GM19238 (cell line): ENCODE data around the gene KIAA1217.

Source experiments
- DNase-seq: peaks from one replicate; pipeline ENCODE4 v3.0.0; 2011; ENCODE audit warnings: low spot score; ENCODE audit not compliant: insufficient read length

KIAA1217 gene

GRCh38 chr10:24396396-24396795 is 187.5 kb downstream of the KIAA1217 start:
- DNase-seq: no peak

GRCh38 chr10:24397662-24398061 is 188.7 kb downstream of the KIAA1217 start:
- DNase-seq: no peak

GRCh38 chr10:24404567-24404966 is 195.6 kb downstream of the KIAA1217 start:
- DNase-seq: no peak

DNA sequence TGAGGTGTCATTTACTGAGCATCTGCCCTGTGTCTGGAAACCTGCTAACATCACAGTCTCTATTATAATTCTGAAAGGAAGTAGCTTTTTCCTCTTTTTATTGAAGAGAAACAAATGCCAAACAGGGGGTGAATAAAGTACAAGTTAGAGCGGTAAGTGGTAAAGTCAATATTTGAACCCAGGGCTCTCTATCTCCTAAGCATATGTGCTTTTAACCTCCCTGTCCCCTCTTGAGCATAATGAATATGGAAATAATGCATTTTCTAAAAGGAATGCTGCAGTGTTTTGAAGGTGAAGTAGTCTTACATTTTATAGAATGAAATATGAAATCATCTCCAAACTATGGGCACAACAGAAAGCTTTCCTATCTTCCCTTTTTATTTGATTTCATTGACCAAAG is 196.7 kb downstream of the KIAA1217 start:
- DNase-seq: no peak

- no peak for DNase-seq
Observed at GRCh38 chr10:24406809-24407483, 198.0 kb downstream of the KIAA1217 start.

GRCh38 chr10:24407928-24408327 is 199.0 kb downstream of the KIAA1217 start:
- DNase-seq: no peak

GRCh38 chr10:24408365-24408764 is 199.4 kb downstream of the KIAA1217 start:
- DNase-seq: no peak

DNA sequence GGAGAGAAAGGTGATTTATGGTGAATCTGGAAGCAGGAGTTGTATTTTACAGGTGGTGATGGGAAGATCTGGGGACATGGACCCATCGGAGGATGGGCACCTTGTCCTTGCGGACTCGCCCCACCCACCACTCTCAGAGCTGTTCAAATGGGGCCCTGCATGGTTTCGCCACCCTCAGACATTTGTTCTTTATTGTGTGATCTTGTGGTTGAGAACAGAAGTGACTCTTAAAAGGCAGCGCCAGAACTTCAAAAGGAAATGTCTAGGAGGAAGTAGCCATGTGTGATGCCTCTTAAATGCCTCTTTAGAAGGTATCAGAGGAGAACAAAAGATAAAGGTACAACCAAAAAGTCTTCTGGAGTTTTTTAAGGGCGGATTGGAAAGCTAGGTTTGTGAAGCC is 205.7 kb downstream of the KIAA1217 start:
- DNase-seq: no peak

- DNase-seq: no peak
Observed at GRCh38 chr10:24415455-24416125, 206.7 kb downstream of the KIAA1217 start.

- no peak for DNase-seq
Observed at GRCh38 chr10:24416248-24416647, 207.3 kb downstream of the KIAA1217 start.

DNA sequence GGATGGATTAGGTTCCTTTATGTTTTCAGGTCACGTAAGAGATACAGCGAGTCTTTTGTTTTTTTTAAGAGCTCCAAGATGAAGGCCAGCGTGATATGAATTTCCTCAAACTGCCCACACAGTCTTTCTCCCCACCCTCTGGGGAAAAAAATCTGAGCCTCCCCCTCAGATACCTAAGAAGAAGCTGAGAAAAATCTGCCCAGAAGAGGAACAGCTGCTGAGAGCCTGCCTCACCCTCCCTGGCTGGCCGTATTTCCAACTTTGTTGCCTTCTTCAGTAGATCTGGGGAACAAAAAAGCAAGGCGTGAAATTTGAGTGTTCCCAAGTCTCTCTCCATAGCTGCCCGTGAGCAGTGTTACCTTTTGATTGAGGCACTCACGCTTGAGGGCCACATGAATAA is 208.1 kb downstream of the KIAA1217 start:
- no peak for DNase-seq

DNA sequence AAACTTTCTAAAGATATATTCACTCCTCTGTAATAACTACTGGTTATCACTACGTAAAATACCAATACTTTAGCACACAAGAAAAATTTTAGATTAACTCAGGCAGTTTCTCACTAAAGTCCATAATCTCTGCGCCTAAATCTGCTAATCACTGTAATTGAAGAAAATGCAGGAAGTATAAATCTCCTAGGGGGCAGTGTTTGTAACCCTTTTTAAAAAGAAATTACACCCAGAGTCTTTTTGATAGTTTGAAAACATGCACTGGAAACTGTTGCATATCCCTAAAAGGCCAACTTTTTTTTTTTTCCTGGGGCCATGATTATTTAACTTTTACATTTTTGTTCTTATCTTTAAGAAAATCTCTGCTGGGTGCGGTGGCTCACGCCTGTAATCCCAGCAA is 209.6 kb downstream of the KIAA1217 start:
- DNase-seq: no peak

GRCh38 chr10:24419066-24419465 is 210.1 kb downstream of the KIAA1217 start:
- DNase-seq: no peak

GRCh38 chr10:24425151-24425550 is 216.2 kb downstream of the KIAA1217 start:
- DNase-seq: no peak

DNA sequence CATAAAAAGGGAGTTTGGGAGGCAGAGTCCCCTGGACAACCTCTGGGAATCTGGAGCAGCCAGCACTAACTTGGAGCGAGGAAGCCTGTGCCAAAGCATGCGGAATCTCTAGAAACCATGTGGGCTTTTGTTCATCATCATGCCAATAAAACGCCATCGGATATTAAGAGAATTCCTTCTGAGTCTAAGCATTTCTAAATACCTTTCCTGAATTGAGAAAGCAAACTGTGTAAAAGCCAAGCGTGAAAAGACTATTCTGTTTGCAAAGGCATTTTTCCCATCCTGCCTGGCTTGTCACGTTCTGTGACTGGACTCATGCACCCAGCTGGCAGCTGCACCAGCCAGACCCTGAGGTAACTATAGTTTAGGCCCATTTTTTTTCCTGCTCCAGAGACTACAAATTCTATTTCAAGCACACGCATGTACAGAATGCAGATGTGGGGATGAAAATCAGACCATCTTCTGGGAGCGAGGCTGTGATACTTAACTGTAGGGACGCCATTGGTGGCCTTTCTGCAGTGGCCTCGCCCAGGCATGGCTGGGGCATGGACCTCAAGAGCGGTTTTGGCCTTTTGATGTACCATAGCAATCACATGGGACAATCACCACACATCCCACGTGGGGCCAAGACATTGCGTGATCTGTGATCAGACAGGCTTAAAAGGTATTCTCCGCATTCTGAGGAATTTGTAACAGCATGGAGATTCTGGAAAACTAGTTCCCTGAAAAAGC is 218.9 kb downstream of the KIAA1217 start:
- DNase-seq: no peak

GRCh38 chr10:24428410-24428782 is 219.5 kb downstream of the KIAA1217 start:
- DNase-seq: no peak

GRCh38 chr10:24430591-24430990 is 221.7 kb downstream of the KIAA1217 start:
- no peak for DNase-seq

DNA sequence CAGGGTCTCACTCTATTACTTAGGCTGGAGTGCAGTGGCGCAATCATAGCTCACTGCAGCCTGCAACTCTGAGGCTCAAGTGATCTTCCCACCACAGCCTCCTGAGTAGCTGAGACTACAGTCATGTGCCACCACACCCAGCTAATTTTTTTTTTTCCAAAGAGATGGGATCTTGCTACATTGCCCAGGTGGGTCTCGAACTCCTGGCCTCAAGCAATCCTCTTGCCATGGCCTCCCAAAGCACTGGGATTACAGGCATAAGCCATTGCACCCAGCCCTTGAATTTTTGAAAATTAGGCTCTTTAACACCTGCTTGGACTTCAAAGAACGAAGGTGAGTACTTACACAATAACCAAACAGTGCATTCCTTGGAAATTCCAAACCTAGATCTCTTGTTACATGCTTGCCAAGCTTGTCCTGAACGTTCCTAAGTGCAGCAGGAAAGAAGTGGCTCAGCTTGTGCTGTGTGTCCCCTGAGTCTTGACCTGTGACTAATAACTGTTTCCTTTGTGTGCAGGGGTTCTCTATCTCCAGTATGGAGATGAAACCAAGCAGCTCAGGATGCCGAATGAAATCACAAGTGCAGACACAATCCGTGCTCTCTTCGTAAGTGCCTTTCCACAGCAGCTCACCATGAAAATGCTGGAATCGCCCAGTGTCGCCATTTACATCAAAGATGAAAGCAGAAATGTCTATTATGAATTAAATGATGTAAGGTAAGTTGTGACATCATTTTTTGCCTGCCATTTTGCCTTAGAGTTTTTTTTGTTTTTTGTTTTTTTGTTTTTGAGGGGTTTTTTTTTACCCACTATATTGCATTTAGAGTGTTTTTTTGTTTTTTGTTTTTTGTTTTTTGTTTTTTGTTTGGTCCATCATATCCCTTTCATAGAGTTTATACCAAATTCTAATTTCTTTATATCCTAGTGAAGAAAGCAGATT is 223.8 kb downstream of the KIAA1217 start:
- no peak for DNase-seq

DNA sequence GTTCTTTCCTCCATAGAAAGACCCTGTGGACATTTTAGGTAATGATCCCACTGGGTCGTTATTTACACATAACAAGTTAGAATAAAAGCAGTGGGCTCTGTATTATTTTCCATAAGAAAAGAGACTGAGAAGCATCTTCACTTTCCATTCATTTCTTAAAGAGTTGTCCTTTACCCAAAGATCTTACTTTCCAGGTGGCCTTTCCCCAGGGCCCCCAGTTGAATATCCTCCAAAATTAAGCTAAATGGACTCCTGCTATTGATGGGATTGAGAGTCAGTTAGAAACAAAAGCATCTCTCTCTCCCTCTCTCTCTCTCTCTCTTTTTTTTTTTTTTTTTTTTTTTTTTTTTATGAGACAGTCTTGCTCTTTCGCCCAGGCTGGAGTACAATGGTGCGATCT is 224.8 kb downstream of the KIAA1217 start:
- DNase-seq: no peak

DNA sequence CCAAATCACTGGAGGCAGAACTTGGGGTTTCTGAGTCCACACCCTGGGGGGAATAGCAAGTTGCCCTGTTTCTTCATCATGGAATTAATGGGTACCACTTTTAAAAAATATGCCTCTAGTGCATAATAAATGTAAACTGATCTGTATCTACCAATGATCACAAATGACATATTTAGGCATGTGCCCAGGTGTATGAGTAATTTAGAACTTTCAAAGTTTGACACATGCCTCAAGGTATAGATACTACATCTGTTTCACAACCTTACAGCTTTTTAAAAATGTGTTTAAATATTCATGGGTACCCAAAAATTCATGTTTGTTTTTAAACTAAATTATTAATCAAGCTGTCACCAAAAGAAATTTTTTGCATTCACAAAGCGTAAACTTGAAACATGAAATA is 226.0 kb downstream of the KIAA1217 start:
- DNase-seq: no peak

DNA sequence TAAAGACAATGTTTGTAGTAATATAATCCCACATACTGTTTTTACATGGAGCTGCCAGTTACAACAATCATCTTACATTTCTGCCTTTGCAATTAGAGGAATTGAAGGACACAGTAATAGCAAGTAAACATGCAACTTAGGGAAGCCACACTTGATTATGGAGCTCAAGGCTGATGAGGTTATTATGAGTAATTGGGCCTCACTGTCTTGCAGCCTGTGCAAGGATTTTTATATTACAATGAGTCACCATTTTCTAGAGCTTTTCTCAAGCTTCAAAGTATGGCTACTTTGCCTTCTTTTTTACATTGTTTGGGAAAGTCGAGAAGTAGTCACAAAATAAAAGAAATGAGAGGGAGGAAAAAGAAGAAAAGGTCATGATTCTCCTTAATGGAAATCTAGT is 226.4 kb downstream of the KIAA1217 start:
- DNase-seq: no peak

- DNase-seq: no peak
Observed at GRCh38 chr10:24437302-24437701, 228.4 kb downstream of the KIAA1217 start.
